Umbilical cord (tissue), 2 donors: ENCODE measurements around the gene SCNN1A. TPM values are rescaled to one million over a fixed set of nuclear protein-coding genes. Genes with fewer than 3 reads are reported as not detected.

Source experiments
- DNase-seq: peaks from one replicate; pipeline ENCODE4 v3.0.0-alpha.2; 2015; ENCODE audit warnings: low spot score
- total RNA-seq: library from RNA; depleted of rRNA; stranded (reverse); fragments of >200 nt; gene quantifications from one replicate; pipeline ENCODE4 v1.2.3, GENCODE V29; 2014; ENCODE audit warnings: low replicate concordance; ENCODE audit not compliant: insufficient read depth

The SCNN1A gene
- total RNA-seq, 1 donor from 2014 or later: 2.2 TPM

GRCh38 chr12:6384499-6385436 is 9.4 kb upstream of the SCNN1A start:
- no peak for DNase-seq

DNA sequence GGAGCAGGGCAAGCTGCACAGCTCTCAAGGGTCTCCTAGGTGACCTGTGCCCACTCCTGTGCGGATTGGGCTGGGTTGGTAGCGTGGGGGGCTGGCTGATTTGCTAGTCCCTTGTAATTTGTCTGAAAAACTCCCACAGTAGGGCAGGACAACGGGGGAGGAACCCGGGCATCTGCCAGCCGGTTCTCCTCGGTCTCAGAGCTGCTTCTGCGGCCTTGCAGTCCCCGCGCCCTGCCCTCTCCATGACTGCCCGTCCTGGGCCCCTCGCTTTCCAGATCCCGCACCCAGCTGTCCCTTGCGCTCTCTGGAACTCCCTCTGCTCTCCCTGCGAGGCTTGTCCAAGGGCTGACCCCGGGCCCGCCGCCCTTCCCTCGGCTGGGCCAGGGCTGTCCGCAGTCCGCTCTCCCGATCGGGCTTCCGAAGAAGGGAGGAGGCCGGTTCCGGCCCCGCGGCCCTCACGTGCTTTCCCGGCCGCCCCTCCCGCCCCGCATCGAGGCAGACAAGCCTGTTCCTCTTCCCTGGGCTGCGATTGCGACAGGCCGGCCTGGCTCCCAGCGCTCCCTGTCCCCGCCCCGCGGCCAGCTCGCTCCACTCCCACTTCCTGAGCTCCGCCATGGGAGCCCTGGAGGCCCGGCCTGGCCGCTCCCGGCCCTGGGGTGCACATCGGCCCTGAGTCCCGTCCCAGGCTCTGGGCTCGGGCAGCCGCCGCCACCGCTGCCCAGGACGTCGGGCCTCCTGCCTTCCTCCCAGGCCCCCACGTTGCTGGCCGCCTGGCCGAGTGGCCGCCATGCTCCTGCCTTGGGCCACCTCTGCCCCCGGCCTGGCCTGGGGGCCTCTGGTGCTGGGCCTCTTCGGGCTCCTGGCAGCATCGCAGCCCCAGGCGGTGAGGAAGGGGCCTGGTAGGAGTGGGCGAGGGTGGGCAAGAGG is 8.5 kb upstream of the SCNN1A start, which contains the start of gene LTBR:
Gene LTBR (plus strand): TSS at position 591 of the 927 bp plus-strand sequence. CDS start 197 bp downstream, at position 788.
- DNase-seq: peak; percentile 97

- DNase-seq: no peak
These were observed 7.6 kb upstream of the SCNN1A start for GRCh38 chr12:6382982-6383381.

DNA sequence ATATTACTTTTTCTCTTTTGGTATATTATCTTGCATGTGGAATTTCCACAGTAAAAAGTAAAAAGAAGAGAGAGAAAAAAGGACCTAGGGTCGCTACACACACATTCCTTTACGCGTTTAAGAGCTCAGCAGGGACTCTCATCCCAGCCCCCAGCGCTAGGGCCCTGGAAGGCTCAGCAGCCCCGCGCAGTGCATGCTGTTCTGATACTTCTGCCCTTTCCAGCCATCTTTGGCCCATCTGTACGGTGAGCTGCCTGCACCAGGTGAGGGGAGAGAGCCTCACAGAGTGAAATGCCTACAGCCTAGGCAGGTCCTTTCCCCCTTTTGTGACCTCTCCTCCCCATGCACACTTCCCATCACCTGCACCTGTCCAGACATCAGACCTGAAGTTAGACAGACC is 7.0 kb upstream of the SCNN1A start:
- DNase-seq: no peak

- DNase-seq: no peak
These were observed 5.1 kb upstream of the SCNN1A start for GRCh38 chr12:6380141-6381121.

GRCh38 chr12:6378709-6379472 is 3.5 kb upstream of the SCNN1A start:
- DNase-seq: no peak

- DNase-seq: peak; percentile 61
These were observed 2.3 kb upstream of the SCNN1A start for GRCh38 chr12:6377667-6377994.

GRCh38 chr12:6376870-6377666 is 1.7 kb upstream of the SCNN1A start:
- DNase-seq: no peak

DNA sequence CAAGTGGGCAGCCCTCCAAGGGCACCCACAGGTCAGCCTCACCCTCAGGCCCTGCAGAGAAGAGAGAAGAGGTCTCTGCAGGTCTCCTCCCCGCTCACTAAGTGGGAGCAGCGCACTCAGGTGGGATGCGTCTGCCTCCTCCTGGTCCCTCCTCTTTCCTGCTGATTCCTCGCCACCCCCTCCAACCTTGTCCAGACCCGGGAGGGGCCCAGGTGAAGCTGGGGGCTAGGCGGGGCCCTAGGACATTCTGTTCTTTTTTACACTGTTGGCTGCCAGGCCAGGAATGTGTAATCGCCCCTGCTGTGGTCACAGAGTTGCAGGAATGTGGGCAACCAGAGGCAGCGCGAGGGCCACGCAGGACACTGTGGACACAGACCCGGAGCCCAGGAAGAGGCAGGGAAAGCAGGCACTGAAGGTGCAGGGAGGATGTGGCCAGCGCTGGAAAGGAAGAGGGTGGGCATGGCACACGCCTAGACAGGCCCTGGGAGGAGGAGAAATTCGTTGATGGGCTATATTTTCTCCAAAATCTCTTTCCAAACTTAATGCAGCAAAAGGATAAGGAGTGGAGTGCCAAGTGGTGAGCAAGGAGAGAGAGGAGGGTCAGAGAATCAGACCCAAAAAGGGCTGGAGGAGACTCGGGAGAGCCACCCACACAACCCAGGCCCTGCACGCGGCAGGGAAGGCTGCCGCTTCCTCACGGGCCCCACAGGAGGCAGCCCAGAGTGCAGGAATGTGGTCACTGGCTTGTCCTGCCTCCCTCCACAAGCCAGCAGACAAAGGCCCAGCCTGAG is 911 bp upstream of the SCNN1A start:
- peak; percentile 69 for DNase-seq

- no peak for DNase-seq
These were observed 590 bp downstream of the SCNN1A start for GRCh38 chr12:6374786-6375160.

DNA sequence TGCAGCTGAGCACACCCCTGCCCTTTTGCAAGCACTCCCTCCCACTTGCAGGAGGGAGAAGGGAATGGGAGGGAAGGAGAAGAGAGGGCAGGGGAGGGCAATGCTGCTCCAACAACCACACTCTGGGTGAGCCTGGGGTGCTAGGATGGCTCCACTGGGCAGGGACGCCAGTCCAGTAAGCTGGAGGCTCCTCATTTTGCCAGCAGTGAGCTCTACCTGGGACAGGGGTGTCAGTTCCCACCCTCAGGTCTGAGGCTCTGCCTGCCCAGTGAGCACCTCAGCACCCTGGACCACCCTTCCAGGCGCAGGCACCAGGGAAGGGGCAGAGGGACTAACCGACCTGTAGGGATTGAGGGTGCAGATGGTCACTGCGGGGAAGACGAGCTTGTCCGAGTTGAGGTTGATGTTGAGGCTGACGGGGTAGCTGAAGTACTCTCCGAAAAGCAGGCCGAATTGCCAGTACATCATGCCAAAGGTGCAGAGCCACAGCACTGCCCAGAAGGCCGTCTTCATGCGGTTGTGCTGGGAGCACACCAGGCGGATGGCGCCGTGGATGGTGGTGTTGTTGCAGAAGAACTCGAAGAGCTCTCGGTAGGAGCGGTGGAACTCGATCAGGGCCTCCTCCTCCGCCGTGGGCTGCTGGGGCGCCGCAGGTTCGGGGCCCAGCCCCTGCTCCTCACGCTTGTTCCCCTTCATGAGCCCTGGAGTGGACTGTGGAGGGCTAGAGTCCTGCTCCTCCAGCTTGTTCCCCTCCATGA is 1.2 kb downstream of the SCNN1A start:
- no peak for DNase-seq

- DNase-seq: no peak
These were observed 2.2 kb downstream of the SCNN1A start for GRCh38 chr12:6373022-6373787.

DNA sequence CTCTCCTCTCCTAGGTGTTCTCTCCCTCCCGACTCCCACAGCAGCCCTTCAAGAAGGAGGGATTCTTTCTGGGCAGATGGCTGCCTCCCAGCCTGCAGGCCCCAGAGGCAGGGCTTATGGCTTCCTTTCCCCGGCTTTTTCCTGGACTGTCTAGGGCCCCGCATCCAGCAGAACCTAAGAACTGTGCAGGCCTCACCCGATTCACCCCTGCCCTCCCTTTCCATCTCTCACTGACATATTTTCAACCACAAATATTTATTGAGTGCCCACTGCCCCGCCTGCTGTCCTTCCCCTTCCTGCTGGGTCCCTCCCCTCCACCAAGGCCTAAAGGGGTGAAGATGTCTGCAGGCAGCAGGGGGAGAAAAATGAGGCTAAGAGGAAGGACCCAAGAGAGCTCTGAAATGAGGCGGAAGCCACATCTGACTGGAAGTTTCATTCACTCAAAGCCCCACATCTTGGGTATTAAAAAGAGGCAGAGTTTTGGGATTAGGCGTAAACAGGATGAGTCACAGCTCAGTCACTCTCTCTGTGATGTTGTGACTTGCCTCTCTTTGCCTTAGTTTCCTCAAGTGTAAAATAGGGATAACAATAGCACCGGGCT is 2.9 kb downstream of the SCNN1A start:
- peak; percentile 91 for DNase-seq

DNA sequence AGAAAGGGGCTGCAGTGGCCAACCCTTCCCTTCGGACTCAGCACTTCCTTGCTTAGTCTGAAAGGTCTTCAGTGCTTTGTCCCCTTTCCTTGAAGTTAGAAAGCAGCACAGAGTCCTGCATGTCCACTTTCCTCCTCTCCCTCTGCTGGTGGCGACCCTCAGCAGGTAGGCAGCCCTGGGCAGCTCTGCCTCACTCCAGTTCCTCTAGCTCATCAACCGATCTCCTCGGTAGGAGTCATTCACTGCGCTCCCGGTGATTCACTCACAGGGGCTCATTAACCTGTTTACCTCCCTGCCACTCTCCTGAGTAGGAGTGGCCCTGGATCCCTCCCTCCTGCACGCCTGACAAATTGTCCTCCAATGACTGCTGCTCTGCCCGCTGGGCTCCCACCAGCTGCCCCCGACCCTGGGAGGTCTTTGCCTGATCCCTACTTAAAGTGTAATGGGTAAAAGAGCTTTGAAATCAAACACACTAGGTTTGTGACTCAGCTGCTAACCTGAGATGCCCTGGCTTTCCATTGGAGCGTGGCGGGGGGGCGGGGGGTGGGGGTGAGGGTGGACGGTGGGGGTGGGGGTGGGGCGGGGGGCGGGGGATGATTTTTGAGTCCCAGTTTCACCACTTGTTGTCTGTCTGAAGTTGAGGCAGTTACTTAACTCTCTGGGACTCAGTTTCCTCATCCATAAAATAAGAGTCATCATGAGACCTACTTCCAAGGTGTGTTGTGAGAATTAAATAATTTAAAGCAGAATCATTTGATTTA is 4.2 kb downstream of the SCNN1A start:
- DNase-seq: no peak

- no peak for DNase-seq
These were observed 4.8 kb downstream of the SCNN1A start for GRCh38 chr12:6370576-6370935.

- no peak for DNase-seq
These were observed 5.3 kb downstream of the SCNN1A start for GRCh38 chr12:6369916-6370575.
